GM10248 (cell line): ENCODE data around the gene SLC44A2.

Experiments
- CTCF ChIA-PET: fragments of 300-600 bp; sonication (Branson Sonifier 250); formaldehyde crosslinking; extraction: SDS; loops from one replicate; lab custom pipeline; 2021; ENCODE audit warnings: antibody characterized with exemption; lab: Yijun Ruan, JAX
- POLR2A ChIA-PET: fragments of 350-650 bp; sonication (Branson Sonifier 250); formaldehyde crosslinking; extraction: SDS; loops from one replicate; lab custom pipeline; 2020; ENCODE audit warnings: antibody characterized with exemption; lab: Yijun Ruan, JAX
- DNase-seq: peaks from one replicate; pipeline ENCODE4 v3.0.0; 2012; ENCODE audit errors: extremely low spot score
- TF ChIP-seq, protein P1 (sequence below): IDR thresholded peaks from 2 replicates; pipeline ENCODE4 v1.5.1; 2012; ENCODE audit warnings: mild to moderate bottlenecking, low read depth; ENCODE audit errors: extremely low read depth, missing control alignments, control extremely low read depth

Gene SLC44A2

GRCh38 chr19:10651851-10652250 lies 26.5 kb downstream of the SLC44A2 start:
- TF ChIP-seq, protein P1, sequence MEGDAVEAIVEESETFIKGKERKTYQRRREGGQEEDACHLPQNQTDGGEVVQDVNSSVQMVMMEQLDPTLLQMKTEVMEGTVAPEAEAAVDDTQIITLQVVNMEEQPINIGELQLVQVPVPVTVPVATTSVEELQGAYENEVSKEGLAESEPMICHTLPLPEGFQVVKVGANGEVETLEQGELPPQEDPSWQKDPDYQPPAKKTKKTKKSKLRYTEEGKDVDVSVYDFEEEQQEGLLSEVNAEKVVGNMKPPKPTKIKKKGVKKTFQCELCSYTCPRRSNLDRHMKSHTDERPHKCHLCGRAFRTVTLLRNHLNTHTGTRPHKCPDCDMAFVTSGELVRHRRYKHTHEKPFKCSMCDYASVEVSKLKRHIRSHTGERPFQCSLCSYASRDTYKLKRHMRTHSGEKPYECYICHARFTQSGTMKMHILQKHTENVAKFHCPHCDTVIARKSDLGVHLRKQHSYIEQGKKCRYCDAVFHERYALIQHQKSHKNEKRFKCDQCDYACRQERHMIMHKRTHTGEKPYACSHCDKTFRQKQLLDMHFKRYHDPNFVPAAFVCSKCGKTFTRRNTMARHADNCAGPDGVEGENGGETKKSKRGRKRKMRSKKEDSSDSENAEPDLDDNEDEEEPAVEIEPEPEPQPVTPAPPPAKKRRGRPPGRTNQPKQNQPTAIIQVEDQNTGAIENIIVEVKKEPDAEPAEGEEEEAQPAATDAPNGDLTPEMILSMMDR: no peak
- DNase-seq: no peak
- POLR2A ChIA-PET: interaction anchor here (0.7 kb wide), 1 partner anchor 145 kb away, joined by 5 read pairs; no protein-coding TSS in a partner anchor
- CTCF ChIA-PET: interaction anchor here (1.6 to 14.8 kb wide), 2 partner anchors 69 to 79 kb away, joined by 4 to 340 read pairs; no protein-coding TSS in a partner anchor

DNA sequence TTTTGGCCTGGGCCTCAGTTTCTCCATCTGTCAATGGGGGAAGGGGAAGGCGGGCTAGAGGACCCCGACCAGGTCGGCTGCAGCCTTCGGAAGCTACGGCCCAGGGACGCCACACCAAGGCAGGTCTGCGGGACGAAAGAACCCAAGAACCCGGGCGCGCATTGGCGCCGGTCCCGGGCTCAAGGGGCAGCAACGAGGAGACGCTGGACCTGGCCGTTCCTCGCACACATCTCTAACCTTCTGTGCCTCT lies 28.1 kb downstream of the SLC44A2 start:
- no peak for DNase-seq
- ChIA-PET CTCF (interaction anchor here (1.0 to 14.8 kb wide), 4 partner anchors 9 to 235 kb away, joined by 3 to 340 read pairs (median 6); no protein-coding TSS in a partner anchor), POLR2A (no interaction called here)
- TF ChIP-seq, protein P1: no peak

GRCh38 chr19:10653732-10654609 lies 28.6 kb downstream of the SLC44A2 start, which contains the start of gene ILF3:
TSS of gene ILF3 (plus strand) at chr19:10654346. CDS start at chr19:10670606, 16,260 bp downstream.
- TF ChIP-seq, protein P1: no peak
- CTCF ChIA-PET: interaction anchor here (1.0 to 14.8 kb wide), 4 partner anchors 10 to 236 kb away, joined by 3 to 340 read pairs (median 6); no protein-coding TSS in a partner anchor
- peak; percentile 97 for DNase-seq
- POLR2A ChIA-PET: no interaction called here

- POLR2A ChIA-PET: no interaction called here
Measured at GRCh38 chr19:10654610-10655456, 29.5 kb downstream of the SLC44A2 start.

GRCh38 chr19:10655457-10656312 lies 30.3 kb downstream of the SLC44A2 start:
- TF ChIP-seq, protein P1: peak; percentile 4
- ChIA-PET CTCF (interaction anchor here (0.8 to 1.6 kb wide), 5 partner anchors 13 to 76 kb away, joined by 3 to 4 read pairs (median 3); partner anchors contain the start of gene DNM2), POLR2A (no interaction called here)
- no peak for DNase-seq

More at GRCh38 chr19:10654610-10655456, 29.5 kb downstream of the SLC44A2 start:
- CTCF ChIA-PET: interaction anchor here (1.2 to 1.4 kb wide), 3 partner anchors 14 to 75 kb away, joined by 3 read pairs; partner anchors contain the start of gene DNM2
- TF ChIP-seq, protein P1: no peak
- peak; percentile 88 for DNase-seq
